Activated CD8-positive, alpha-beta memory T cell treated with anti-CD3 and anti-CD28 coated beads for 48 hours (primary cell): ENCODE results near the gene HESX1.
A peak's percentile ranks its signal among the peaks of the same experiment; 100 is the strongest.

ENCODE experiments used
- DNase-seq, 3 experiments: peaks; one replicate each; pipeline ENCODE4 v3.0.0-alpha.2; 2020; ENCODE audit warnings: low read depth in 2 of 3, low spot score in 2 of 3

The HESX1 gene

DNA sequence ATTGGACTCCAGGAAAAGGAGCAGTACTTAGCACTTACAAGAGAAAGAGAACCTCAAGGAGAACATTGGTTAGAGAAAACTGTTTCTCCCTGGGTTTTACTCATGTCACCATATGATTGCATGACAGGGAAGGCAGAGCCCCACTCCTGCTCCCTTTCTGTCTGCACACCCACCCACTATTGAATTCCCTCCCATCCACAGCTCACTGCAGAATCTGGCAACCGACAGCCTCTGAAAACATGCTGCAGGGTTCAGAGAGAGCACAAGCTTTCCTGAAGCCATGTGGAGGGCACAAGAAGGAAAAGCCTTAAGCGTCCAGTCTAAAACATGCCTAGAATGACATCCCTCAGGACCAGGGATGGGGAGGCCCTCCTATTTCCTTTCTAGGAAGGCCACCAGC is 31.6 kb downstream of the HESX1 start:
- no peak for DNase-seq

DNA sequence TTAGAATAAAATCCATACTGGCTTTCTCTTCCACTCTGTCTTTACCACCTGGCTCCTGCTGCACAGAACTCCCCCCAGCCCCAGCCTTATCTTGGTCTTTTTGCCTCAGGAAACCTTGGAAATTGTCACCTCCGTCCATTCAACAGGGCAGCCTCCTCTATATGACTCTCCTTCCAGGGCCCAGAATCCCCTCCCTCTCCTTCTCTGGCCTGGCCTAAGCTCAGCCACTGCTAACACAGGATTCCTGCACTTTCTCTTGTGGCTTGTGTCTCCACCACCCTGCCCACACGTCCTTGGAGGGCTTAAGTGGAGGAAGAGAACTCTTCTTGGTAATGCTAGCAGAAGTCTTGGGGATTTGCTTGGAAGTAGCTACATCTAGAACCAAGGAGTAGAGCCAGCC is 33.1 kb downstream of the HESX1 start:
- DNase-seq = no peak

DNA sequence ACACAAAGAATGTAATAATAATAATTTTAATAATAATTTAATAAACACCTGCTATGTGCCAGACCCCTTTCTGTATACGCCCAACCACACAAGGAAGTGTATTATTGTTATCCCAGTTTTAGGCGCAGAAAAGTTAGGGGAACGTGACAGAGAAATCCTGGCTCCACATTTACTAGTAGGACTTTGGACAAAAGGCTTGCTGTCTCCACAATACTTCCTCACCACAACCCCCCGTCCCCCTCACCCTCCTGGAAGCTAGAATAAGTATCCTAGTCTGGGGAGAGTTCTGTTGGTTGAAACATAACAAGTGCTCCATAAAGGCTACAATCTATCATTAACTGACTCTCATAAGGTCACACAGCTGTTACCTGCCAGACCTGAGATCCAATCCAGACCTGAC is 34.1 kb downstream of the HESX1 start:
- no peak for DNase-seq

DNA sequence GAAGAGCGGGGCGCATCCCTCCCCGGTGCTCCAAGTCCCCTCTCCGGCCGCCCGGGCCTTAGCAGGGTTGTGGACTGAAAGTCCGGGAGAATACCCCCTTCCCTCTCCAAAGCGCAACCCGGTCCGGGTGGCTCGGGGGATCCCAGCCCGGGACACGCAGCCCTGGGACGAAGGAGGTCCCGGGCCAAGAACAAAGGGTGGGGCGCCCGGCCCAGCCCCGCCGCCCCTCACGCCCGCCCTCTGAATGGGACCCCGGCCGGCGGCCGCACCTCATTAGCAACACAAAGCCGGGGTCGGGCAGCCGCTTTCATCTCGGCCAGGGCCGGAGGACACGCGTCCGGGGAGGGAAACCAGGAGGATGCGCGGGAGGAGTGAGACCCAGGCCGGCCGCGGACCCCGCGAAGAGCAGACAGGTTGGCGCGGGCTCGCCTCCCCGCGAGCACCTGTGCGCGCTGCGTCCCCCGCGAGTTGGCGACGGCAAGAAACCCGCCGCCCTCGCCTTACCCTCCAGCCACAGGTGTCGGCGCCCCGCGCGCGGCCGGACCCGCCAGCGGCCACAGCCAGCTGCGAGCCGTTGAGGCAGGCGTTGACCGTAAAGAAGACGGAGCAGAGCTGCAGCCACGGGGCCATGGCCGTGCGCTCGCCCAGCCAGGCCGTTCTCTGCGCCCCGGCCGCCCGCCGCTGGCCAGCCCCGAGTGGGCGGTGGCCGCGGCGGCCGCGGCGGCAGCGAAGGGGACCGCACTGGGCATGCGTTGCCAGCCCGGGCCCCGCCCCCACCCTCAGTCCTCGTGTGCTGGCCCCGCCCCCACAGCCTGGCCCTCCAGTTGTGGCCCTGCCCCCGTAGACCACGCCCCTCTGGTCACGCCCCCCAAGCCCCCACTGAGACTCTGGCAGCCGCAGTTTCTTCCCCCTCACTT is 34.9 kb downstream of the HESX1 start, which contains the start of gene IL17RD:
Gene IL17RD (minus strand): TSS at position 697 of the 917 bp plus-strand sequence. CDS start 67 bp downstream, at position 630.
- DNase-seq = peak; percentile 27 to 32 (median 30)

DNA sequence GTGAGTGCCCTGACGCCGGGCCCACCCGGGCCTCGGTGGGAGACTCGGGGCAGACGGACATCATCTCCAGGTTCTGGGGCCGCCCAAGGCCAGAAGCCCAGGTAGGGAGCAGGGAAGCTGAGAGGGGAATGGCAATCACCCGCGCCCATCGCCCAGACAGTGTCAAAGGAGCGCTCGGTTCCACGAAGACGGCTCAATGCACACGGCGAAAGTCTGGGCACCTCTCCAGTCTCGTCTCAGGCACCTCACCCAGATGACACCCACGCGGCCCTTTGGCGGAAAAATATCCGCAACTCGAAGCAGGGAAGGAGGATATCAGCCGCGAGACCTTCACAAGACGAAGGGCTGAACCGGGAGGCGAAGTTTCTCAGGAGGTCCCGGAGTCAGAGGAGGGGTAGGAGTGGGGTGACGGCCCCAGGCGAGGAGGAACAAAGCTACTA is 35.5 kb downstream of the HESX1 start:
- DNase-seq = peak in 1 of 3 experiments; percentile 9

DNA sequence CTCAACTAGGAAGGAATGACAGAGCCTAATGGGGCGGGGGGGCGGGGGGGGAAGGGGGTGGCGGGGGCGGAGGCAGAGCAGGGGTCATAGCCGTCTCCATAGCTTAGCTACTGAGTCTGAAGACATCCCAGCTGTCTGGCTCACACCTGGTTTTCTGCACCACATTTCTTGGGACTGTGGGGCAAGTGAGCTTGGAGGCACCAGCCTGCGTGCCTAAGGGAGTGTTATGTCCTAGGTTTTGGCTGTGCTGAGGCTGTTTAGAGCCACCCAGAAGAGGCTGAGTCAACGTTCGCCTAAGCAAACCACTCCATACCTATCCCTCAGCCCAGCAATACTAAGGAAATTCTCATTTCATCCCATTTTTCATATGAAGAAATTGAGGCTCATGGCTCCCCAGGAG is 36.0 kb downstream of the HESX1 start:
- no peak for DNase-seq

DNA sequence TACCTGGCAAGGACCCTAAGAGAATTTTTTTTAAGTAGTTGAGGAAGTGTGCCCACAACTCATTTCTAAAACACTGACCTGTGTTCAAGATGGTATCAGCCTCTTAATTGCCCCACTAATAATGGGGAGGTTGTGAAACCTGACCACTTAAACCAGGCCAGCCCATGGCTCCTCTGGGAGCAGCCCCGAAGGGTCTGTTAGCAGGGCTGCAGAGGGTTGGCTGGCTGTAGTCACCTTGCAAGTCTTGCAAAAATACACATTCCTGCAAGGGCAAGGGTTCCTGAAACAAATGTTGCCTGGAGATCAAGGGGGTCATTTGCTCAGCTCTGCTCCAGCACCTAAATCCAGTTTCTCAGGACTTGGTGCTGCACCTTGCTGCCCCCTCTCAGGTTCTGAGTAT is 37.9 kb downstream of the HESX1 start:
- DNase-seq = no peak

DNA sequence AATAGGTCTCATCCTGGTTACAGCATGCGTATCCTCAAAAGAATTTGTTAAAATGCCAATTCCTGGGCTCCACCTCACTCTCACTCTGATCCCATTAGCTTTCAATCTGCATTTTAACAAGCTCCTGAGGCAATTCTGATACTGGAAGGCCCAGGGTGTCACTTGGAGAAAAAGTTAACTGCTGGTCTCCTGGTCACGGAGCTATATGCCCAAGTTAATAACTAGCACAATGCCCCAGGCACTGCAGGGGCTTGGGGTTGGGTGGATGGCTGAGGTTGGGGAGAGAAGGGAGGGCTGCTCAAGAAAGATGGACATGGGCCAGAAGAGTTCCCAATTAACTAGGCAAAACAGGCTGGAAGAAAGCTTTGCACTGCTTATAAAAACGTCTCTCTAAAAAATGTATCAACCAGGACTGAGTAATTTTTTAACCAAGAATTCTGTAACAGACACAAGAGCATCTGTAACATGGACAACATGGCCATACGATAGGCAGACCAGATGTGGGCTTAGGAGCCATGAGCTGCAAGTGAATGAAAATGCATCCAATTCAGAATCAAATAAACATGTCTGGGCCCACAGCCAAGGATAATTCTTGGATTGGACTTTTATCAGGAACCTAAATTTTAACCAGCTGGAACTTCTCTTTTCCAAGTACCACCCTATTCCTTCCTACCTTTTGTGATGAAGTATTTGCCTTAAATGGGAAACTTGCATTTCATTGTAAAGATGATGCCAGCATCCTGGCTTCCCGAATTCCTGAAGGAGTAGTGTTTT is 38.8 kb downstream of the HESX1 start:
- no peak for DNase-seq

DNA sequence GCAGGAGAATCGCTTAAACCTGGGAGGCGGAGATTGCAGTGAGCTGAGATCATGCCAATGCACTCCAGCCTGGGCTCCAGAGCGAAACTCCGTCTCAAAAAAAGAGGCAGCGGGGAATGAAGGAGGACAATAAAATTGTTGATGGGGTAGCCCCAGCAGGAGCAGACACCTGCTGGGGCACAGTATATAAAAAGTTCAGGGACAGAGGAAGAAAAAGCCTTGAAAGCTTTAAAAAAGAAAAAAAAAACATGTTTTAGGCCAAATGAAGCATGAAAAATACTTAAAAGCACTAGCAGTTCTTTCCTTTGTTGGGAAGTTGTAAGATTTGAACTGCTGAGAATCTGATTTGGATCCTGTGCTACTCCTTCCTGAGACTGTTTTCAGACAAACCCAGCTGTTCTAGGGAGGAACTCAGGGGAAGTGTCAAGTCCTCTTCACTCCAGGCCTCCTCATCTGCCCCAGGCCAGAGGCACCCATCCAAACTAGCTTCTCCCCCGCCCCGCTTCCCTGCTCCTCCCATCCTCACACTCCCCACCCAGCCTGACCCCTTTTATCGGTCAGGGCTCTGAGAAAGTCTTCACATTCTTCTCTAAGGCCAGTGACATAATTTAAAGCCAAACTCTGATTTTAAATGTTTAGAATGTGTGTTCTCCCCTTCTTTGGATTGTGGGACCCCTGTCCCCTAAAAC is 39.6 kb downstream of the HESX1 start:
- DNase-seq = no peak

DNA sequence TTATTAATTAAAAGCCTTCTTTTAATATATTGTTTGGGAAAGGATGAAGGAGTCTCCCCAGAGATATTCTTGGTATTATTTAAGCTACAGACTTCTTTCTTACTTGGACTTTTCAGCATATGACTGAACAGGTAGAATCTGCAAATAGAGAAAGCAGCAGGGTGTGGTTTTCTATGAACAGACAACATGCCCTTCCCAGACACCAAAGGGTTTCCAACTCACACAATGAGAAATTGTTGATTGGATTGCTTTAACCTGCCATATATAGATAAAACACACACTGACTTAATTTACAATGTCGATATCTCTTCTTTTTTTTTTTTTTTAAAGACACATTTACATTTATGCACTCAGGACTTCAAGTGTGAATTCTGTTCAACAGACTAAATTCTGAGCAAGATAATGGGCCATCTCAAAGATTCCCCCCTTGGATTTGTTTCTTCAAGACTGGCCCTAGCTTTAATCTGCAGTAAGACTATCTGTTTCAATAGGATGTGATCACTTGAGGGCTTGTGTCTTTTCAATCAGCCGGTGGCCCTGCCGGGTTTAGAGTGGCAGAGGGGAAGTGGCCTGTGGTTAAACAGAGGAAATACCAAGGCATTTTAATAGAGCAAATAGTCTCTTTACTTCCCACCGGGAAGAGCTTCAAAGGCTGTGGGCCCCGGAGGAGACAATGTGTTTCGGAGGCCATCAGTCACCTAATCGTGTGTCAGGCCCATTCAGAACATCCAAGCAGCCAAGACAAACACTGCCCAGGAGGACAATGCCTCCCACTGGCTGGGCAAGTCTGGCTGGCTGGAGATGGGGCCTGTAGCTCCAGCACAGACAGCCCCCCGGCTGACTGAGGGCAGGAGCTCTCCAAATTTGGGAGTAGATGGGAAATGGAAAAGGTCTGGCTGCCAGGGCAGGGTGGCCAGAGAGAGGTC is 40.7 kb downstream of the HESX1 start:
- DNase-seq = no peak

DNA sequence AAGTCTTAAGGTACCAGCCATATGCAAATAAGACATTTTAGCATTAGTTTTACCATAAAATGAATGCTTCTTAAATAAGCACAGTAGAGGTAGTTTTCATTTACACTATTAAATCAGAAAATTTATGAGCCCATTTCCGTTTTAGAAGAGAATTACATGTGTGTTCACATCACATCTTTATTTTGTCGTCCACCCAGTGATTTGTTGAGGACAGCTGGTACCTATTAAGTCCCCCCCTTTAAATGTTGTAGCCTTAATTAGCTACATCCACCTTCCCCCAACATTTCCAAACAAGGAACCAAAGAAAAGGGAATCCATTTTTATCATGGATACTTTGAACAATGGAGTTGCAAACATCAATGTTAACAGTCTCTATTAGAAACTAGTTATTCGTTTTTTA is 41.5 kb downstream of the HESX1 start:
- DNase-seq = no peak

DNA sequence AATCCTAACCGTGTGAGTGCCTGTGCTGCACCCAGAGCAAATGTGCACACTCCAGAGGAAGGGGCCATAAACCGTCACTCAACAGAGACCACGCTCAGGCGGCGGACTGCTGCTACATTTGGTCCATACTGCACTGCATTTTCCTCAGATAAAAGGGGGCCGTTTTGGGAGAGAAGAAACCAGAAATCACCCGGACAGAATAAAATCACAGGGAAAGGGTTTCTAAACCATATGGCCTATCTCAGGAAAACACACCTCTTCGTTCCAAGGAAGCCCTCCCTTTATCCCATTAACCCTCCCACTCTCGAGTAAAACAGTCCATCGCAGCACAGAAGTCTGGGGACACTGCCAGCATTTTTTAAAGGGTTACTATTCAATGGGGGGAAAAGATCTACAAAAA is 42.2 kb downstream of the HESX1 start:
- no peak for DNase-seq

DNA sequence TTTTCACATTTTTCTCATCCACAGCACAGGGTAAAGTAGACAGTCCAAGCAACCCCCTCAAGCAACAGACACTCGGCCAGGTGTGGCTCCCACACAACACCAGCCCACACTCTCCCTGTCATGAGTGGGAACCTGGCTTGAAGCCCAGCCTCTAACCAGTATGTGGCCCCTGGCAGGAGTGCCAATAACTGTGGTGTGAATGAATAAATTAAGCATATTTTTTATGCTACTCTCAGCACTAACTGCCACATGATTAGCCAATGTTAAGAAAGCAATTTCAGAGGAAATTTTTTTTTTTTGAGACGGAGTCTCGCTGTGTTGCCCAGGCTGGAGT is 44.5 kb downstream of the HESX1 start:
- no peak for DNase-seq

DNA sequence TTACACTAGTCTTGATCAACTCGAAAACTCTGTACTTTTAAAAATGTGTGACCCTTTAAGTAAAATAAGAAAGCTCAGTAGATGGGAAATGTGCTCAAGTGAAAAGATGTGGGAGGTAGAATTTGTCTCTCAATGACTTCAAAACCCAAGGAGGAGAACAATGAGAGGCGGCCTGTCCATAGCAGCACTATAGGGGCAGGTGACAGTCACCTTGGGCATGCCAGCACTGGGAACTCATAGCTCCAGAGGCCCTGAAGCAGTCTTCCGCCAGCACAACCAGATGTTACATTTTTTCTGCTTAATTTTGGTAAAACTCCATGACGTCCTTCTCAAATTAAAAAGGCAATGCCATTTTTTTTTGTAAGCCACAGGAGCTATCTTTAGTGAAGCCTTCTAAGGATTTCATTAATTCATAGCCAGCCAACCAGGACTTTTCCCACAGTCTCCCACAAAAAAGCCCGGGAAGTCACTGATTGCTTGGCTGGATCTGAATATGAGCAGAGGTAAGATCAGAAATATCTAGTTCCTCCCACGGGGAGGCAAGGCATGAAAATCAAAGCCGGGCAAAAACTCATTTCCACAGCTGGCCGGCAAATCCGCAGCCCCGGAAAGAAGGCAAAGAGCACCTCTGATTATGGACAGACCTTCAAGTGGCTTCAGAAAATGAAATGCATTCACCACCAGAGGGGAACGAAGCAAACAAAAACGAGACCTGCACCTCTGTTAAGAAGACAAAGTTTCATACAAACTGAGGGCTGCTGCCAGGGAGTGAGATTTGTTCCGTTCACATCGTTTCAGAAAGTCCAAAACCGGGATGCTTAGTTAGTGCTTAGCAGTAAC is 45.1 kb downstream of the HESX1 start:
- no peak for DNase-seq

DNA sequence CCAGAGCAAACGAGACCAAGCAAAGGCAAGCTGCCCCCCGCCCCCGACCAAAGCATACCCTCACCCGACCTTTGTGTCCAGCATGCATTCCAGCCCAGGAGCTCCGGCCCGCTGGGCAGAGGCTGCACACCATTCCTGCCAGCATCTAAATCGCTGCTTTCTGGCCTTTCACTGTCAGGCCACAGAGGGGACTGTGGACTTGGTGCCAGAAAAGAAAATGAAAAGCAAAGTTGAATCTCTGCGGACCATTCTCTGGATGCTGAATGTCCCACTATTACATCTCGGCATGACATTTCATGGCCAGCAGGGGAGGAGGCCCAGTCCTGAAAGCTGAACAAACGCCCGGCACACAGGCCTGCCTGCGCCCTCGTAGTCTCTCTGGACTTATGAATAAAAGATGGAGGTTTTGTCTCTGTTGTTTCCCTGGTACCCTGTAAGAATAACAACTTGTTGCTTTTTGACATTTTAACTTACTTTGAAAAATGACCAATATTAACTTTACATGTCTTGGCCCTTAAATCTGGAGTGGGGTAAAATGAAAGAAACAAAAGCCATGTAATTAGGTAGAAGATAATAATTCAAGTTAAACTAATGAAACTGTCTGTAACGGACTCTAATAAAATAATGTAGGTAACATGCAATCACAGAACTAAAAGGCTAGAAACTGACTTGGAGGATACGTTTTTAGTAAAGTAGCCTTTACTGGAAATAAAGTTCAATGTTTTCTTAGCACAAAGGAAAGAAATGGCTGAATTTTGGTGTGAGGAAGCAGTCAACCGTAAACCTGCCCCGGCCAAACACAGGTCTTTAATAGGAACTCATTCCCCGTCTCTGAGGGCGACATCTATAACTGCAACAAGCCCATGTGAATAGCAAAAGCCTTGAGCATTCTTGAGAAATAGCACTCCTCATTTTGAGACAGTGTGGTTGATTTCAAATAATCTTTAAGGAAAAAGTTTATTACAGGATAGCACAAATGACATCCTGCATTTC is 47.3 kb downstream of the HESX1 start:
- DNase-seq = no peak

DNA sequence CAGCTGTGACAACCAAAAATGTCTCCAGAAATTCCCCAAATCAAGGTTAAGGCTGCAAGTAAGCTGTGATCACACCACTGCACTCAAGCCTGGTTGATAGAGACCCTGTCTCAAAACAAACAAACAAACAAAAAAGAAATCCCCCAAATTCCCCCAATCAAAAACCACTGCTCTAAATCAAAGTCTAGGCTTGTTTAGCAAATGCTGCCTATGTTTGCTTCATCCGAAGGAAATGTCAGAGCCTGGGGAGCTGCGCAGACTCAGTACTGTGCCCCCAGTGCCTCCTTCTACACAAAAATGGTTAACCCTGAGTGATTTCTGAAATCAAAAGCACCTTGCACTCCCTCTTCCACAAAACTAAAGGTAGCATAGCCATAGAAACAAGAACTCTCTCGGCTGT is 48.0 kb downstream of the HESX1 start:
- no peak for DNase-seq

DNA sequence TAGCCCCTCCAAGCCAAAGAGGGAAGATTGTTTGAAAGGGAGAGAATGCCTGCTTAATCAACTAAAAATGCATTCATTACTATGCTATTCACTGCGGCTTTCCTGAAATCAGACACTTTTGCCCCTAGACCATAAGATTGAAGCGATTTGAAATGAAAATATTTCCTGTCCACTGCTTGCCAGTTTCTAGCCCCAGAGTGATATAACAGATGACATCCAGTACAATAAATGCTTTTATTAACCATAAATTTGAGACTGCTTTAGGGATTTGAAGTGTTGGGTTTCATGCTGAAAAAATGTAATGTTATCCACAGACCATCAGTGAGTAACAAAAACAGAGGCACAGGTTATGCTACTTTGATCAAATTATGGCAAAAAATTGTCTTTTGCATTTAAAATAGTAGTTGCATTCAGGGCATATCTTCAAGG is 48.7 kb downstream of the HESX1 start:
- DNase-seq = no peak

DNA sequence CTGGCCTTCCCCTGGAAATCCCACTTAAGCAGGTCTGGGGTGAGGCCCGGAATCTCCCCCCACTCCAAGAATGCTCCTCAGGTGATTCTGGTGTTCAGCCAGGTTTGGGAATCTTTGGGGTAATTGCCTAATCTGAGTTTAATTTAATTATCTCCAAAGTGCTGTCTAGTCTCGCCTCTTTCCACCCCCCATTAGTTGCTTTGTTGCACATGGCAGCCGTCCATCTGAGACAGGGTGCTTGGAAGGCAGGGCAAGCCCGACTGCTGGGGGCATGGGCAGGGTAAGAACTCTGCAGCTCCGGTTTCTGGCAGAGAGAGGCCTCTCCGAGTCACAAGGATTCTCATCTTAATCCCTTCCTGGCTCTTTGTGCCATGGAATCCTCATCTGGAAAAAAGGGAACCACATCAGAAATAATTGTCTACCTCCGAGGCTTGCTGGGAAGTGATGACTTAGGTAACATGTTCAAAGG is 49.6 kb downstream of the HESX1 start:
- no peak for DNase-seq
